MCF 10A (cell line): ENCODE results near the gene METTL15. TPM values are rescaled to one million over a fixed set of nuclear protein-coding genes. Genes with fewer than 3 reads are reported as not detected.
A peak's percentile ranks its signal among the peaks of the same experiment; 100 is the strongest.

Experiments used
- BruUV-seq: library from RNA; stranded (reverse); fragments of 400-500 nt; replicated peaks from 2 replicates; lab custom pipeline; 2021; lab: Mats Ljungman, UMichigan
- CTCF ChIA-PET: fragments of 300-600 bp; sonication (Branson Sonifier 250); formaldehyde crosslinking; extraction: SDS; loops from one replicate; lab custom pipeline; 2021; ENCODE audit warnings: antibody characterized with exemption, inconsistent platforms; lab: Yijun Ruan, JAX
- POLR2A ChIA-PET: fragments of 300-600, 350-650 bp; sonication (Branson Sonifier 250); formaldehyde crosslinking; extraction: SDS; loops from one replicate; lab custom pipeline; 2020; ENCODE audit warnings: antibody characterized with exemption, inconsistent platforms; lab: Yijun Ruan, JAX
- DNase-seq: peaks from one replicate; pipeline ENCODE4 v3.0.0-alpha.2; 2018; ENCODE audit not compliant: unreplicated experiment
- H3K27ac Mint-ChIP-seq: one replicate; pipeline ENCODE4 v1.8.0; 2022; ENCODE audit warnings: mild to moderate bottlenecking, low read depth, mixed read lengths; ENCODE audit not compliant: unreplicated experiment
- H3K27me3 Mint-ChIP-seq: one replicate; pipeline ENCODE4 v1.8.0; 2022; ENCODE audit warnings: mixed read lengths; ENCODE audit not compliant: insufficient read depth, unreplicated experiment
- H3K36me3 Mint-ChIP-seq: one replicate; pipeline ENCODE4 v1.8.0; 2022; ENCODE audit warnings: mild to moderate bottlenecking, moderate library complexity, mixed read lengths; ENCODE audit not compliant: insufficient read depth, unreplicated experiment
- H3K4me1 Mint-ChIP-seq: one replicate; pipeline ENCODE4 v1.8.0; 2022; ENCODE audit warnings: mixed read lengths; ENCODE audit not compliant: insufficient read depth, unreplicated experiment
- H3K4me3 Mint-ChIP-seq: one replicate; pipeline ENCODE4 v1.8.0; 2022; ENCODE audit warnings: mild to moderate bottlenecking, moderate library complexity, mixed read lengths; ENCODE audit not compliant: unreplicated experiment
- H3K9me3 Mint-ChIP-seq: one replicate; pipeline ENCODE4 v1.8.0; 2022; ENCODE audit warnings: mixed read lengths; ENCODE audit not compliant: unreplicated experiment
- intact Hi-C: fragments of 100-400 bp; cut with micrococcal nuclease; formaldehyde crosslinking; loops from 2 replicates; pipeline ENCODE4 v1.14.1; 2022
- total RNA-seq: library from RNA; stranded (reverse); gene quantifications from 2 replicates; pipeline ENCODE4 v1.2.3, GENCODE V29; 2022
- TF ChIP-seq, protein P1 (sequence below): fragments of 200-600 bp; IDR thresholded peaks from one replicate; pipeline ENCODE4 v1.8.0; 2022; ENCODE audit warnings: antibody characterized with exemption, mild to moderate bottlenecking; ENCODE audit not compliant: unreplicated experiment

Gene METTL15
- total RNA-seq, 1 experiment from 2014 or later: 16.8 TPM

DNA sequence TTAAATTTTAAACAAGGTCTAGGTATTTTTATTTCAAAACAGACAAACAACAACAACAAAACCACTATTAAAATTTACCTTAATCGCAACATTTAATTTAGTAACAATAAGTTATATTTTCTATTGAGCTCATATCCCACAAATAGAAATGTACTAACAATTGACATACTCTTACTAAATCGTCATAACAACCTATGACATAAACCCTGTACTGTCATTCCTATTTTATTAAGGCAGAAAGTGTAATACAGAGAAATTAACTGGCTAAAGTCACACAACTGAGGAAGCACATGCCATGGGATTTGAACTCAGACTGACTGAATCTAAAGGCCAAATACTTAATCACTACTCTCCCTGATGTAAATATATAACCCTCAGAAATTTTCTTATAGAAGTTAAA, 3.2 kb upstream of the METTL15 start:
- POLR2A ChIA-PET: interaction anchor here (1.3 to 7.4 kb wide), 3 partner anchors 239 to 403 kb away, joined by 3 to 73 read pairs (median 51); partner anchors contain the start of gene BDNF
- Mint-ChIP-seq H3K4me3 (no peak overlapping the region), H3K27ac (peak overlapping the region; percentile 100), H3K27me3 (no peaks in the 10 kb centered on the region), H3K4me1 (peaks cover 52% of the 10 kb centered on the region), H3K9me3 (no peaks in the 10 kb centered on the region), H3K36me3 (no peaks in the 10 kb centered on the region)
- intact Hi-C loops: loop anchor here (5.0 to 10.0 kb wide), 3 partner anchors 422 to 1220 kb away; no protein-coding TSS in a partner anchor
- TF ChIP-seq, protein P1, sequence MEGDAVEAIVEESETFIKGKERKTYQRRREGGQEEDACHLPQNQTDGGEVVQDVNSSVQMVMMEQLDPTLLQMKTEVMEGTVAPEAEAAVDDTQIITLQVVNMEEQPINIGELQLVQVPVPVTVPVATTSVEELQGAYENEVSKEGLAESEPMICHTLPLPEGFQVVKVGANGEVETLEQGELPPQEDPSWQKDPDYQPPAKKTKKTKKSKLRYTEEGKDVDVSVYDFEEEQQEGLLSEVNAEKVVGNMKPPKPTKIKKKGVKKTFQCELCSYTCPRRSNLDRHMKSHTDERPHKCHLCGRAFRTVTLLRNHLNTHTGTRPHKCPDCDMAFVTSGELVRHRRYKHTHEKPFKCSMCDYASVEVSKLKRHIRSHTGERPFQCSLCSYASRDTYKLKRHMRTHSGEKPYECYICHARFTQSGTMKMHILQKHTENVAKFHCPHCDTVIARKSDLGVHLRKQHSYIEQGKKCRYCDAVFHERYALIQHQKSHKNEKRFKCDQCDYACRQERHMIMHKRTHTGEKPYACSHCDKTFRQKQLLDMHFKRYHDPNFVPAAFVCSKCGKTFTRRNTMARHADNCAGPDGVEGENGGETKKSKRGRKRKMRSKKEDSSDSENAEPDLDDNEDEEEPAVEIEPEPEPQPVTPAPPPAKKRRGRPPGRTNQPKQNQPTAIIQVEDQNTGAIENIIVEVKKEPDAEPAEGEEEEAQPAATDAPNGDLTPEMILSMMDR: no peak
- peak; percentile 3 for DNase-seq
- CTCF ChIA-PET: interaction anchor here (0.6 kb wide), 1 partner anchor 37 kb away, joined by 3 read pairs; no protein-coding TSS in a partner anchor
- no TSS peak for BruUV-seq

DNA sequence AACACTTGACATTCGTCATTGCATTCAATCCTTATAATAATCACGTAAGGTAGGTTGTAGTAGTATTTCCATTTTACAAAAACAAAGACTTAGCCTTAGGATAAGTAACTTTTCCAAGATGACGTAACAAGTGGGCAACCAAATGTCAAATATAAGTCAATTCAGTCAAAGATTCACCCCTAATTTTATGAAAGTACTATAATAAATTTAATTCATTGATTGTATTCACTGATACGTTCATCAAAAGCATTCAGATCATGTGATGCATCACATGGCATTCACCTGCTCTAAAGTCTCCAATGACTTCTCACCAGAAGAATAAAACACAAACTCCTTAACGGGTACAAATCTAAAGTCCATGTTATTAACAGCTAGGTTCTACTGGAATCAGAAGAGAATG, 2.3 kb upstream of the METTL15 start:
- peak; percentile 20 for DNase-seq
- Mint-ChIP-seq H3K4me1 (peaks cover 48% of the 10 kb centered on the region), H3K27me3 (no peaks in the 10 kb centered on the region), H3K4me3 (peak overlapping the region; percentile 98), H3K36me3 (no peaks in the 10 kb centered on the region), H3K9me3 (no peaks in the 10 kb centered on the region), H3K27ac (peak overlapping the region; percentile 100)
- TF ChIP-seq, protein P1: no peak
- intact Hi-C loops: loop anchor here (2.0 to 10.0 kb wide), 4 partner anchors 405 to 1219 kb away; partner anchors contain the start of gene BDNF
- ChIA-PET POLR2A (interaction anchor here (0.5 to 7.4 kb wide), 9 partner anchors 9 to 635 kb away, joined by 3 to 73 read pairs (median 5); partner anchors contain the start of gene BDNF), CTCF (interaction anchor here (0.7 kb wide), 1 partner anchor 396 kb away, joined by 3 read pairs; no protein-coding TSS in a partner anchor)
- no TSS peak for BruUV-seq

DNA sequence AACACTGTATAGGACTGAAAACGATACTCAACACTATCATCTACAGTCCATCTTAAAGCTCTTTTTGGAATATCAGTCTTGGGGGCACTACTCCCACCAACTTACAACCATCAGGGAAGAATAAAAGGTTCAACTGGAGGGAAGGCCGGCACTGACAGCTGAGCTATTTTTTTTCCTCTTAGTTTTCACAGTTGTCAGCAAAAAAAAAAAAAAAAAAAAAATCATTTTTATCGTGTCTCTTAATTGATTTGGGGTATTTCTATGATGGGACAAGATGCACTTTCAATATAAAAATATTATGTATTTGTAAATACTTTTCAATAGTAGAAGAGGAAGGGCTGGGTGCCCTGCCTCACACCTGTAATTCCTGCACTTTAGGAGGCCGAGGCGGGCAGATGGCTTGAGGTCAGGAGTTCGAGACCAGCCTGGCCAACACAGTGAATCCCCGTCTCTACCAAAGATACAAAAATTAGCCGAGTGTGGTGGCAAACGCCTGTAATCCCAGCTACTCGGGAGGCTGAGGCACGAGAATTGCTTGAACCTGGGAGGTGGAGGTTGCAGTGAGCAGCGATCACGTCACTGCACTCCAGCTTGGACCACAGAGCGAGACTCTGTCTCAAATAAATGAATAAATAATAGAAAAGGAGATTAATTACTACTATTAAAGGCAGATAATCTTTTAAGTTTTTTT, 1.7 kb upstream of the METTL15 start:
- DNase-seq: peak; percentile 5
- ChIA-PET CTCF (interaction anchor here (0.6 to 2.9 kb wide), 8 partner anchors 267 to 1054 kb away, joined by 3 to 19 read pairs (median 4); partner anchors contain the start of gene BDNF), POLR2A (interaction anchor here (0.5 to 7.4 kb wide), 11 partner anchors 9 to 405 kb away, joined by 3 to 73 read pairs (median 5); partner anchors contain the start of gene BDNF)
- peak overlapping the region; percentile 100 for H3K27ac Mint-ChIP-seq
- peaks cover 54% of the 10 kb centered on the region for H3K4me1 Mint-ChIP-seq
- BruUV-seq: no TSS peak
- intact Hi-C loops: loop anchor here (2.0 to 10.0 kb wide), 4 partner anchors 406 to 1218 kb away; partner anchors contain the start of gene BDNF
- no peaks in the 10 kb centered on the region for H3K9me3 Mint-ChIP-seq
- H3K27me3 Mint-ChIP-seq: no peaks in the 10 kb centered on the region
- no peaks in the 10 kb centered on the region for H3K36me3 Mint-ChIP-seq
- H3K4me3 Mint-ChIP-seq: peak overlapping the region; percentile 98
- TF ChIP-seq, protein P1: no peak
